Sigmoid colon (tissue), 4 donors: ENCODE results near the gene MEOX2.

Experiments used
- CTCF ChIP-seq, 4 experiments: fragments of 450-650 bp in 3 of 4; fragments of 200-600 bp in 1 of 4; IDR thresholded peaks; one replicate each; pipeline ENCODE4 v1.5.1; 2016 to 2019; ENCODE audit warnings: antibody characterized with exemption in 4 of 4, mild to moderate bottlenecking in 3 of 4, moderate library complexity in 2 of 4
- EP300 ChIP-seq, 4 donors: sonication (generic); formaldehyde crosslinking; IDR thresholded peaks; one replicate each; pipeline ENCODE4 v1.6.1; 2017; ENCODE audit warnings: antibody characterized with exemption in 4 of 4
- POLR2A ChIP-seq, 2 donors: fragments of 450-650 bp; IDR thresholded peaks; one replicate each; pipeline ENCODE4 v1.6.1; 2016; ENCODE audit warnings: antibody characterized with exemption in 2 of 2, mild to moderate bottlenecking in 2 of 2, moderate library complexity in 2 of 2
- POLR2AphosphoS5 ChIP-seq, 4 donors: sonication (generic); formaldehyde crosslinking; IDR thresholded peaks; one replicate each; pipeline ENCODE4 v1.6.1; 2017; ENCODE audit warnings: antibody characterized with exemption in 4 of 4

- TF ChIP-seq CTCF (IDR thresholded peaks at IDR 0.05) (no peak), POLR2AphosphoS5 (IDR thresholded peaks at IDR 0.05) (no peak), POLR2A (IDR thresholded peaks at IDR 0.05) (no peak), EP300 (IDR thresholded peaks at IDR 0.05) (no peak)
Observed at GRCh38 chr7:15601175-15601574, 85.3 kb downstream of the MEOX2 start.
